ENCODE results near the gene RPN2. TPM values are rescaled to one million over a fixed set of nuclear protein-coding genes. Genes with fewer than 3 reads are reported as not detected.
A peak's percentile ranks its signal among the peaks of the same experiment; 100 is the strongest.

RPN2 gene
- total and polyA plus RNA-seq, 2 of the 13 experiments (the other 11 are each of a cell fraction or from before 2014, with no cell fraction given): 587 to 1,818 TPM

- no peak for TF ChIP-seq ZNF484 (CRISPR knock-in tag; IDR thresholded peaks at IDR 0.05; ENCODE audit: borderline replicate concordance, low read depth)
- no peak for TF ChIP-seq CENPT (CRISPR knock-in tag; IDR thresholded peaks at IDR 0.05; ENCODE audit: low read depth)
- TF ChIP-seq PATZ1 (CRISPR knock-in tag; IDR thresholded peaks at IDR 0.05): no peak
- TF ChIP-seq, protein P1, sequence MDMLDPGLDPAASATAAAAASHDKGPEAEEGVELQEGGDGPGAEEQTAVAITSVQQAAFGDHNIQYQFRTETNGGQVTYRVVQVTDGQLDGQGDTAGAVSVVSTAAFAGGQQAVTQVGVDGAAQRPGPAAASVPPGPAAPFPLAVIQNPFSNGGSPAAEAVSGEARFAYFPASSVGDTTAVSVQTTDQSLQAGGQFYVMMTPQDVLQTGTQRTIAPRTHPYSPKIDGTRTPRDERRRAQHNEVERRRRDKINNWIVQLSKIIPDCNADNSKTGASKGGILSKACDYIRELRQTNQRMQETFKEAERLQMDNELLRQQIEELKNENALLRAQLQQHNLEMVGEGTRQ (IDR thresholded peaks at IDR 0.05; ENCODE audit: low read depth, low read length): no peak
- TF ChIP-seq, protein P1 (CRISPR knock-in tag; IDR thresholded peaks at IDR 0.05; ENCODE audit: borderline replicate concordance): no peak
- TF ChIP-seq ZNF263 (CRISPR knock-in tag; IDR thresholded peaks at IDR 0.05): 0 out of 2 replicates have a peak, but pooled peaks have one; percentile 51
- no peak for TF ChIP-seq ZNF747 (CRISPR knock-in tag; IDR thresholded peaks at IDR 0.05; ENCODE audit: borderline replicate concordance)
- TF ChIP-seq, protein P2, sequence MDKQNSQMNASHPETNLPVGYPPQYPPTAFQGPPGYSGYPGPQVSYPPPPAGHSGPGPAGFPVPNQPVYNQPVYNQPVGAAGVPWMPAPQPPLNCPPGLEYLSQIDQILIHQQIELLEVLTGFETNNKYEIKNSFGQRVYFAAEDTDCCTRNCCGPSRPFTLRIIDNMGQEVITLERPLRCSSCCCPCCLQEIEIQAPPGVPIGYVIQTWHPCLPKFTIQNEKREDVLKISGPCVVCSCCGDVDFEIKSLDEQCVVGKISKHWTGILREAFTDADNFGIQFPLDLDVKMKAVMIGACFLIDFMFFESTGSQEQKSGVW (CRISPR knock-in tag; IDR thresholded peaks at IDR 0.05; ENCODE audit: borderline replicate concordance): no peak
- 0 out of 2 replicates have a peak, but pooled peaks have one; percentile 47 for TF ChIP-seq MAX (IDR thresholded peaks at IDR 0.05)
- 0 out of 2 replicates have a peak, but pooled peaks have one; percentile 18 for TF ChIP-seq WIZ (CRISPR knock-in tag; IDR thresholded peaks at IDR 0.05)
- no peak for TF ChIP-seq ZNF552 (CRISPR knock-in tag; IDR thresholded peaks at IDR 0.05; ENCODE audit: borderline replicate concordance)
- no peak for TF ChIP-seq GZF1 (CRISPR knock-in tag; IDR thresholded peaks at IDR 0.05)
- TF ChIP-seq ZSCAN20 (CRISPR knock-in tag; IDR thresholded peaks at IDR 0.05; ENCODE audit: borderline replicate concordance): no peak
- TF ChIP-seq, protein P3, sequence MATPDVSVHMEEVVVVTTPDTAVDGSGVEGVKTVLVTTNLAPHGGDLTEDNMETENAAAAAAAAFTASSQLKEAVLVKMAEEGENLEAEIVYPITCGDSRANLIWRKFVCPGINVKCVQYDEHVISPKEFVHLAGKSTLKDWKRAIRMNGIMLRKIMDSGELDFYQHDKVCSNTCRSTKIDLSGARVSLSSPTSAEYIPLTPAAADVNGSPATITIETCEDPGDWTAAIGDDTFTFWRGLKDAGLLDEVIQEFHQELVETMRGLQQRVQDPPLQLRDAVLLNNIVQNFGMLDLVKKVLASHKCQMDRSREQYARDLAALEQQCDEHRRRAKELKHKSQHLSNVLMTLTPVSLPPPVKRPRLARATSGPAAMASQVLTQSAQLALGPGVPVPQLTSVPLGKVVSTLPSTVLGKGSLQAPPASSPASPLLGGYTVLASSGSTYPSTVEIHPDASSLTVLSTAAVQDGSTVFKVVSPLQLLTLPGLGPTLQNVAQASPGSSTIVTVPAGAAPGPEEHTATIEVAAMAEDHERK (CRISPR knock-in tag; IDR thresholded peaks at IDR 0.05; ENCODE audit: low read depth): no peak
- no peak for TF ChIP-seq ZNF317 (CRISPR knock-in tag; IDR thresholded peaks at IDR 0.05)
- TF ChIP-seq MLLT10 (CRISPR knock-in tag; IDR thresholded peaks at IDR 0.05): no peak
Observed at GRCh38 chr20:37283530-37284195, 104.5 kb downstream of the RPN2 start (continued).

All from HepG2 (cell line).